CD8-positive, alpha-beta memory T cell (primary cell): ENCODE measurements around the gene RRAS2. TPM values are rescaled to one million over a fixed set of nuclear protein-coding genes. Genes with fewer than 3 reads are reported as not detected.
A peak's percentile ranks its signal among the peaks of the same experiment; 100 is the strongest.
"Not testable (repeated sequence)": the region's sequence is repeated elsewhere in the genome, so short reads cannot be mapped to it uniquely, and the experiment has no call there.

Experiments
- CTCF ChIA-PET: fragments of 350-600 bp; sonication (Branson Sonifier 250); formaldehyde crosslinking; loops from one replicate; lab custom pipeline; 2021; ENCODE audit warnings: antibody characterized with exemption; lab: Charles Lee
- POLR2A ChIA-PET: fragments of 350-600 bp; sonication (Branson Sonifier 250); formaldehyde crosslinking; loops from one replicate; lab custom pipeline; 2021; ENCODE audit warnings: antibody characterized with exemption; lab: Charles Lee
- DNase-seq, 5 donors: peaks; one replicate each; pipeline versions ENCODE4 v3.0.0 to v3.0.0-alpha.2; 2020 to 2022; ENCODE audit warnings: mixed read lengths in 1 of 5
- H3K27ac ChIP-seq: one replicate; pipeline ENCODE4 v1.7.0; 2013; ENCODE audit warnings: low read depth, mild to moderate bottlenecking, low read length, moderate library complexity
- H3K27me3 ChIP-seq: 2 replicates; pipeline ENCODE4 v1.7.0; 2013; ENCODE audit warnings: low read length, mild to moderate bottlenecking; ENCODE audit not compliant: insufficient read depth, poor library complexity, severe bottlenecking
- H3K36me3 ChIP-seq: 2 replicates; pipeline ENCODE4 v1.7.0; 2013; ENCODE audit warnings: mild to moderate bottlenecking, low read length, moderate library complexity; ENCODE audit not compliant: insufficient read depth
- H3K4me1 ChIP-seq: 2 replicates; pipeline ENCODE4 v1.7.0; 2013; ENCODE audit warnings: mild to moderate bottlenecking, low read length, moderate library complexity; ENCODE audit not compliant: insufficient read depth
- H3K4me3 ChIP-seq: 2 replicates; pipeline ENCODE4 v1.7.0; 2013; ENCODE audit warnings: mild to moderate bottlenecking, low read length
- H3K9me3 ChIP-seq: 2 replicates; pipeline ENCODE4 v1.7.0; 2013; ENCODE audit warnings: mild to moderate bottlenecking, low read length
- H3K27ac Mint-ChIP-seq, 8 donors: one replicate each; pipeline ENCODE4 v1.8.0; 2020 to 2021; ENCODE audit warnings: mixed read lengths in 8 of 8, mild to moderate bottlenecking in 6 of 8, inconsistent platforms in 3 of 8, moderate library complexity in 3 of 8
- H3K27me3 Mint-ChIP-seq, 2 donors: one replicate each; pipeline ENCODE4 v1.8.0; 2020 to 2021; ENCODE audit warnings: mixed read lengths in 2 of 2, mild to moderate bottlenecking in 1 of 2, moderate library complexity in 1 of 2
- H3K36me3 Mint-ChIP-seq, 3 donors: one replicate each; pipeline ENCODE4 v1.8.0; 2020 to 2021; ENCODE audit warnings: mixed read lengths in 3 of 3, inconsistent platforms in 1 of 3, mild to moderate bottlenecking in 1 of 3
- H3K4me1 Mint-ChIP-seq, 3 donors: one replicate each; pipeline ENCODE4 v1.8.0; 2020 to 2021; ENCODE audit warnings: mixed read lengths in 3 of 3, inconsistent platforms in 1 of 3, mild to moderate bottlenecking in 1 of 3
- H3K4me3 Mint-ChIP-seq, 7 donors: one replicate each; pipeline ENCODE4 v1.8.0; 2020 to 2021; ENCODE audit warnings: mixed read lengths in 7 of 7, mild to moderate bottlenecking in 6 of 7, moderate library complexity in 4 of 7, inconsistent platforms in 2 of 7
- H3K9me3 Mint-ChIP-seq, 5 donors: one replicate each; pipeline ENCODE4 v1.8.0; 2020 to 2022; ENCODE audit warnings: mixed read lengths in 5 of 5, mild to moderate bottlenecking in 3 of 5, moderate library complexity in 2 of 5, inconsistent platforms in 1 of 5
- polyA plus RNA-seq: library from polyadenylated mRNA; unstranded; fragments of 300-500 nt; fragmentation: Illumina TruSeq; gene quantifications from one replicate; pipeline ENCODE4 v1.2.3, GENCODE V29; 2021
- total RNA-seq, 2 experiments: library from RNA; stranded (reverse); gene quantifications; one replicate each; pipeline ENCODE4 v1.2.3, GENCODE V29; 2021

The RRAS2 gene
- total and polyA plus RNA-seq, 3 experiments from 2014 or later = 52.6 to 72.6 (median 70.1) TPM

DNA sequence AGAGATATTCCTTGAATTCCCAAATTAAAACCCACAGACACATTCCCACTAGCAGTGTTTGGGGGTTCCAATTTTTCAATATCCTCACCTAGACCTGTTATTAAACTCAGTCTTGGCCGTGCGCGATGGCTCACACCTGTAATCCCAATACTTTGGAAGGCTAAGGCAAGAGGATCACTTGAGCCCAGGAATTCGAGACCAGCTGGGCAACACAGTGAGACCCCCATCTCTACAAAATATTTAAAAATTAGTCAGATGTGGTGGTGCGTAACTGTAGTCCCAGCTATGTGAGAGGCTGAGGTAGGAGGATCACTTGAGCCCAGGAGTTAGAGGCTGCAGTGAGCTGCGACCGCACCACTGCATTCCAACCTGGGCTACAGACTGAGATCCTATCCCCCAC is 53.3 kb downstream of the RRAS2 start:
- DNase-seq = no peak
- Histone ChIP-seq H3K27me3 (no peaks in the 10 kb centered on the region), H3K4me1 (peaks cover 15% of the 10 kb centered on the region), H3K9me3 (no peaks in the 10 kb centered on the region), H3K27ac (no peak overlapping the region), H3K36me3 (no peaks in the 10 kb centered on the region), H3K4me3 (no peak overlapping the region)
- Mint-ChIP-seq H3K27ac (peak overlapping the region in 2 of 8 donors; percentile 5 to 44), H3K36me3 (no peaks in the 10 kb centered on the region), H3K9me3 (no peaks in the 10 kb centered on the region), H3K27me3 (no peaks in the 10 kb centered on the region), H3K4me3 (no peak overlapping the region), H3K4me1 (peaks cover 34 to 38% (median 38%) of the 10 kb centered on the region in 3 donors)
- ChIA-PET CTCF (interaction anchor here (12.8 kb wide), 1 partner anchor 150 kb away, joined by 159 read pairs; no protein-coding TSS in a partner anchor), POLR2A (interaction anchor here (0.5 kb wide), 1 partner anchor 23 kb away, joined by 7 read pairs; no protein-coding TSS in a partner anchor)

GRCh38 chr11:14304601-14305000 is 54.4 kb downstream of the RRAS2 start:
- no peaks in the 10 kb centered on the region for H3K9me3 Mint-ChIP-seq
- Histone ChIP-seq H3K27ac (no peak overlapping the region), H3K4me3 (no peak overlapping the region), H3K4me1 (peaks cover 18% of the 10 kb centered on the region), H3K36me3 (no peaks in the 10 kb centered on the region), H3K9me3 (no peaks in the 10 kb centered on the region), H3K27me3 (no peaks in the 10 kb centered on the region)
- ChIA-PET CTCF (interaction anchor here (1.0 to 12.8 kb wide), 4 partner anchors 114 to 604 kb away, joined by 3 to 159 read pairs (median 4); no protein-coding TSS in a partner anchor), POLR2A (interaction anchor here (1.2 kb wide), 1 partner anchor 15 kb away, joined by 3 read pairs; no protein-coding TSS in a partner anchor)
- H3K4me3 Mint-ChIP-seq = no peak overlapping the region
- no peak overlapping the region for H3K27ac Mint-ChIP-seq
- H3K4me1 Mint-ChIP-seq = peaks cover 34 to 38% (median 38%) of the 10 kb centered on the region in 3 donors
- no peaks in the 10 kb centered on the region for H3K36me3 Mint-ChIP-seq
- DNase-seq = no peak
- H3K27me3 Mint-ChIP-seq = no peaks in the 10 kb centered on the region

DNA sequence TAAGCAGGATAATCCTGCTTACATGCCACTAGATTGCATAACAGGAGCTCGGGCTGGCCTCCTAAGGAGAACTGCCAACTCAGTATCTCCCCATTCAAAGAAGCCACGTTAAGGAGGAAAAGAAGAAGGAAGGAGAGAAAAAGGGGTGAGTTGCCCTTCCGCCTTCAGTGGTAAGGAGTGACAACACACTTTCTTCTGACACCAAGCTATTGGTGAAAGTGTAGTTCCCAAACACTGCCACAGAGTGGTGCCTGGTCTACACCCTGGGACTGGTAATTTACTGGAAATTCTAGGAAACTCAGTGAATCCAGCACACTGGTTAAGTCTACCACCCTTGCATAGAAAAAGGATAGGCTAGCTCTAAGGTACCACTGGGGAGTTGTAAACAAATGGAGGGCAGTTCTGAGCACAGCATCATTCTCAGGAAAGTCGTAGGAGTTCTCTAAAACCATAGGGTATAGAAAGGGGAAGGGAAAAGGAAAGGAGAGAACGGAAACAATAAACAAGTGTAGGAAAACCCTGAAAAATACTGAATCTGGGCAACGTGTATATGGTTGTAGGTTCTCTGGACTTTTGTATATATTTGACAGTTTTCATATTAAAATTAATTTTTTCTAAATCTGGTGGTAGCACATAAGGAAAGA is 58.2 kb downstream of the RRAS2 start:
- H3K27me3 ChIP-seq = no peaks in the 10 kb centered on the region
- peak in 4 of 5 donors; percentile 39 to 58 (median 44) for DNase-seq
- POLR2A ChIA-PET = interaction anchor here (1.5 kb wide), 1 partner anchor 154 kb away, joined by 6 read pairs; no protein-coding TSS in a partner anchor

DNA sequence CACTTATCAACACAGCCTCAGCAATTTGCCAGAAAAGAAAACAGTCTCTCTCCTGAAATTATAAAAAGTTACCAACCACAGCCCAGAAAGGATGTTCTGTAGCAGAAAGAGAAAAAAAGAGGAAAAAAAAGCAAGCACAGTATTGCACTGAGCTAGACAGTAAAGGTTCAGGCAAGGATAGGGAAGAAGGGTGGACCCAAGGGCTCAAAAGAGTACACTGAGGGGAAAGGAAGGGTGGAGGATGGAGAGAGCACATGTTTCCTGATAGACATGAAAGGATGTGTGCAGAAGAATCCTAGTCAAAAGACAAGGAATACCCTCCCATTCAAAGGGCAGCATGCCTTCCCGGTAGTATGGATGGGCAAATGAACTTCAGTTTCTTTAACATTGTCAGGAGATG is 59.1 kb downstream of the RRAS2 start:
- no peaks in the 10 kb centered on the region for H3K27me3 ChIP-seq
- H3K27ac ChIP-seq = no peak overlapping the region
- H3K27ac Mint-ChIP-seq = no peak overlapping the region
- ChIA-PET CTCF (interaction anchor here (0.9 to 12.8 kb wide), 7 partner anchors 8 to 172 kb away, joined by 3 to 159 read pairs (median 3); no protein-coding TSS in a partner anchor), POLR2A (interaction anchor here (1.5 kb wide), 1 partner anchor 155 kb away, joined by 6 read pairs; no protein-coding TSS in a partner anchor)
- H3K9me3 ChIP-seq = no peaks in the 10 kb centered on the region
- H3K9me3 Mint-ChIP-seq = no peaks in the 10 kb centered on the region
- H3K27me3 Mint-ChIP-seq = no peaks in the 10 kb centered on the region
- no peak overlapping the region for H3K4me3 ChIP-seq
- H3K4me1 ChIP-seq = peaks cover 6% of the 10 kb centered on the region
- no peak for DNase-seq
- H3K4me1 Mint-ChIP-seq = peaks cover 46 to 58% (median 50%) of the 10 kb centered on the region in 3 donors
- H3K36me3 ChIP-seq = no peaks in the 10 kb centered on the region
- H3K36me3 Mint-ChIP-seq = peaks cover 0 to 3% (median 0%) of the 10 kb centered on the region in 3 donors
- no peak overlapping the region for H3K4me3 Mint-ChIP-seq

More for the DNA sequence above, 58.2 kb downstream of the RRAS2 start:
- no peaks in the 10 kb centered on the region for H3K36me3 ChIP-seq
- peaks cover 6% of the 10 kb centered on the region for H3K4me1 ChIP-seq
- no peaks in the 10 kb centered on the region for H3K9me3 ChIP-seq
- no peak overlapping the region for H3K4me3 ChIP-seq
- no peak overlapping the region for H3K27ac ChIP-seq
- H3K36me3 Mint-ChIP-seq = no peaks in the 10 kb centered on the region
- no peaks in the 10 kb centered on the region for H3K9me3 Mint-ChIP-seq
- H3K27me3 Mint-ChIP-seq = no peaks in the 10 kb centered on the region
- H3K4me3 Mint-ChIP-seq = no peak overlapping the region
- CTCF ChIA-PET = interaction anchor here (0.6 to 12.8 kb wide), 17 partner anchors 9 to 198 kb away, joined by 3 to 159 read pairs (median 4); partner anchors contain the start of gene RRAS2
- no peak overlapping the region for H3K27ac Mint-ChIP-seq
- peaks cover 49 to 59% (median 50%) of the 10 kb centered on the region in 3 donors for H3K4me1 Mint-ChIP-seq

- no peak overlapping the region for H3K27ac ChIP-seq
- Mint-ChIP-seq H3K36me3 (peaks cover 10 to 63% (median 19%) of the 10 kb centered on the region in 3 donors), H3K27me3 (no peaks in the 10 kb centered on the region), H3K27ac (no peak overlapping the region), H3K4me3 (no peak overlapping the region), H3K4me1 (peaks cover 21% of the 10 kb centered on the region in 3 donors), H3K9me3 (no peaks in the 10 kb centered on the region)
- H3K4me1 ChIP-seq = peaks cover 4% of the 10 kb centered on the region
- H3K9me3 ChIP-seq = no peaks in the 10 kb centered on the region
- POLR2A ChIA-PET = no interaction called here
- no peaks in the 10 kb centered on the region for H3K27me3 ChIP-seq
- H3K36me3 ChIP-seq = peaks cover 4% of the 10 kb centered on the region
- DNase-seq = no peak
- H3K4me3 ChIP-seq = no peak overlapping the region
- CTCF ChIA-PET = interaction anchor here (1.6 kb wide), 1 partner anchor 165 kb away, joined by 4 read pairs; no protein-coding TSS in a partner anchor
These were observed 68.6 kb downstream of the RRAS2 start for GRCh38 chr11:14290422-14290821.

DNA sequence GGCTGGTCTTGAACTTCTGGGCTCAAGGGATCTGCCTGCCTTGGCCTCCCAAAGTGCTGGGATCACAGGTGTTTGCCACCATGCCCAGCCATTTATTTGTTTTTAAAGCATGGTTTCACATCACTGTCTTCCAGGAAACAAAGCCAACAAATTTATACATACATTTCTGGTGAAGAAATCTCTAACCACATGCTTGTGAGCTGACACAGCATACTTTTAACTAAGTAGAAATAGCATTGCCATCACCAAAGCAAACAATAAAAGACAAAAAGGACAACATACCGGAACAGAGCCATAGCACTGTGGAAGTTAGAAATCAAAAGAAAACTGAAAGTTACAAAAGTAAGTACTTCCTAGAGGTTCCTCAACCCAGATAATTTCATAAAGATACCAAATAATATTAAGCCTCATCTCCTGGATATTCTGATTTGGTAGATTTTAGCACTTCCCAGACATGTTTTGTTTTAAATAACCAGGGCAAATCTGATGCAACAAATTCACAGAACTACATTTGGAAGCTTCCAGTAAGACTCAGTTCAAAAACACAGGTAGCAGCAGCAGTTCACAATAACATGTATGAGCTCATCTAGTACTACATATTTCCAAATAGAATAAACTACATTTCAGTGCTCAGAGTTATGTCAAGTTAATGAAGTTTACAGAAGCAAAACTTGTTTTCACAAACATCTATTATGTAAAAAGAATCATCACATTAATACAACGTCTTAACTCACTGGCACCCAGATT is 70.6 kb downstream of the RRAS2 start:
- H3K27me3 Mint-ChIP-seq = no peaks in the 10 kb centered on the region
- H3K4me1 Mint-ChIP-seq = peaks cover 17 to 21% (median 18%) of the 10 kb centered on the region in 3 donors
- CTCF ChIA-PET = no interaction called here
- no peak for DNase-seq
- peak overlapping the region; percentile 13 to 70 (median 49) for H3K4me3 Mint-ChIP-seq
- no peaks in the 10 kb centered on the region for H3K27me3 ChIP-seq
- no peak overlapping the region for H3K27ac ChIP-seq
- peaks cover 4% of the 10 kb centered on the region for H3K4me1 ChIP-seq
- peak overlapping the region; percentile 24 to 97 (median 80) for H3K27ac Mint-ChIP-seq
- no peaks in the 10 kb centered on the region for H3K9me3 Mint-ChIP-seq
- H3K36me3 ChIP-seq = peaks cover 2% of the 10 kb centered on the region
- H3K4me3 ChIP-seq = no peak overlapping the region
- no peaks in the 10 kb centered on the region for H3K9me3 ChIP-seq
- H3K36me3 Mint-ChIP-seq = peaks cover 7 to 53% (median 10%) of the 10 kb centered on the region in 3 donors
- POLR2A ChIA-PET = no interaction called here

- DNase-seq, H3K27me3 ChIP-seq, H3K27ac ChIP-seq, H3K9me3 Mint-ChIP-seq, H3K4me1 ChIP-seq, H3K9me3 ChIP-seq, H3K36me3 ChIP-seq, POLR2A ChIA-PET, H3K4me3 Mint-ChIP-seq, H3K4me3 ChIP-seq, H3K27me3 Mint-ChIP-seq: not testable (repeated sequence)
- Mint-ChIP-seq H3K4me1 (peaks cover 2 to 17% (median 17%) of the 10 kb centered on the region in 3 donors), H3K27ac (peak overlapping the region in 4 of 8 donors; percentile 3 to 46 (median 14)), H3K36me3 (peaks cover 4 to 33% (median 8%) of the 10 kb centered on the region in 3 donors)
- CTCF ChIA-PET = interaction anchor here (0.6 kb wide), 1 partner anchor 9 kb away, joined by 3 read pairs; no protein-coding TSS in a partner anchor
These were observed 80.1 kb downstream of the RRAS2 start for GRCh38 chr11:14278869-14279268.
